ENCODE measurements around the gene EPHA8. TPM values are rescaled to one million over a fixed set of nuclear protein-coding genes. Genes with fewer than 3 reads are reported as not detected.

The EPHA8 gene
- total RNA-seq, 1 donor from 2014 or later, result 0.24 TPM

GRCh38 chr1:22597996-22598395 is 34.7 kb downstream of the EPHA8 start:
- TF ChIP-seq CTCF (IDR thresholded peaks at IDR 0.05; ENCODE audit: unreplicated experiment), result no peak
- H3K9me3 Mint-ChIP-seq (ENCODE audit: low read depth), result no peaks in the 10 kb centered on the region
- peaks cover 22% of the 10 kb centered on the region for H3K27me3 Mint-ChIP-seq
- H3K4me1 Mint-ChIP-seq (ENCODE audit: low read depth), result no peaks in the 10 kb centered on the region
- H3K4me3 Mint-ChIP-seq (ENCODE audit: low read depth), result no peak overlapping the region
- H3K27ac Mint-ChIP-seq, result no peak overlapping the region
- H3K36me3 Mint-ChIP-seq (ENCODE audit: insufficient read depth), result no peaks in the 10 kb centered on the region
- DNase-seq (ENCODE audit: low spot score, unreplicated experiment), result no peak

- no peaks in the 10 kb centered on the region for H3K4me1 Mint-ChIP-seq (ENCODE audit: low read depth)
- peaks cover 27% of the 10 kb centered on the region for H3K27me3 Mint-ChIP-seq
- no peak overlapping the region for H3K4me3 Mint-ChIP-seq (ENCODE audit: low read depth)
- H3K9me3 Mint-ChIP-seq (ENCODE audit: low read depth), result no peaks in the 10 kb centered on the region
- no peak for TF ChIP-seq CTCF (IDR thresholded peaks at IDR 0.05; ENCODE audit: unreplicated experiment)
- DNase-seq (ENCODE audit: low spot score, unreplicated experiment), result no peak
- no peaks in the 10 kb centered on the region for H3K36me3 Mint-ChIP-seq (ENCODE audit: insufficient read depth)
- H3K27ac Mint-ChIP-seq, result no peak overlapping the region
Measured at GRCh38 chr1:22598736-22599135, 35.4 kb downstream of the EPHA8 start.

- no peaks in the 10 kb centered on the region for H3K4me1 Mint-ChIP-seq (ENCODE audit: low read depth)
- no peak overlapping the region for H3K4me3 Mint-ChIP-seq (ENCODE audit: low read depth)
- DNase-seq (ENCODE audit: low spot score, unreplicated experiment), result no peak
- no peak for TF ChIP-seq CTCF (IDR thresholded peaks at IDR 0.05; ENCODE audit: unreplicated experiment)
- no peak overlapping the region for H3K27ac Mint-ChIP-seq
- peaks cover 42% of the 10 kb centered on the region for H3K27me3 Mint-ChIP-seq
- no peaks in the 10 kb centered on the region for H3K36me3 Mint-ChIP-seq (ENCODE audit: insufficient read depth)
- H3K9me3 Mint-ChIP-seq (ENCODE audit: low read depth), result no peaks in the 10 kb centered on the region
Measured at GRCh38 chr1:22600071-22600816, 37.0 kb downstream of the EPHA8 start.

- H3K9me3 Mint-ChIP-seq (ENCODE audit: low read depth), result no peaks in the 10 kb centered on the region
- H3K27ac Mint-ChIP-seq, result no peak overlapping the region
- no peak overlapping the region for H3K4me3 Mint-ChIP-seq (ENCODE audit: low read depth)
Measured at GRCh38 chr1:22600817-22601605, 37.7 kb downstream of the EPHA8 start.

More at GRCh38 chr1:22600817-22601605, 37.7 kb downstream of the EPHA8 start:
- no peak for DNase-seq (ENCODE audit: low spot score, unreplicated experiment)
- Mint-ChIP-seq H3K4me1 (ENCODE audit: low read depth) (no peaks in the 10 kb centered on the region), H3K27me3 (peaks cover 47% of the 10 kb centered on the region), H3K36me3 (ENCODE audit: insufficient read depth) (no peaks in the 10 kb centered on the region)
- TF ChIP-seq CTCF (IDR thresholded peaks at IDR 0.05; ENCODE audit: unreplicated experiment), result no peak
